Measurements from ENCODE around the gene ABCC2.

DNA sequence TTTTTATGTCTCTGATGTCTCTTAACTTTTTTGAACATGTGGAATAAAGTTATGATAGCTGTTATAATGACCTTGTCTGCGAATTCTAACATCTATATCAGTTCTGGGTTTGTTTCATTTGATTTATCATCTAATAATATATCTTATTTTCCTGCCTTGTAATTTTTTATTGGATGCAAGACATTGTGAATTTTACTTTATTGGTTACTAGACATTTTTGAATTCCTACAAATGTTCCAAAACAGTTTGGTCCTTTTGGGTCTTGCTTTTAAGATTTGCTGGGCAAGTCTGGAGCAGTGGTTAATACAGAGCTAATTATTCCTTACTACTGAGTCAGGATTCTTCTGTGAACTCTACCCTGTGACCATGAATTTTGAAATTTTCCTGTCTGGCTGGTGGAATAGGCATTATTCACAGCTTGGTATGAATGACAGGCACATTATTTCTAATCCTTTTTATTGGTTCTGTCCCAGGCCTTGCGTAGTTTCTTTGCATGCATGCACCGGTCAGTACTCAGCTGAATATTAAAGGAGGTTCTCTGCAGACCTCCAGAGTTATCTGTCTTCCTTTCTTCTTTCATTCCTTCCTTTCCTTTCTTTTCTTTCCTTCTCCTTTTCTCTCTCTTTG, 41.4 kb upstream of the ABCC2 start:
- TF ChIP-seq, protein P1, sequence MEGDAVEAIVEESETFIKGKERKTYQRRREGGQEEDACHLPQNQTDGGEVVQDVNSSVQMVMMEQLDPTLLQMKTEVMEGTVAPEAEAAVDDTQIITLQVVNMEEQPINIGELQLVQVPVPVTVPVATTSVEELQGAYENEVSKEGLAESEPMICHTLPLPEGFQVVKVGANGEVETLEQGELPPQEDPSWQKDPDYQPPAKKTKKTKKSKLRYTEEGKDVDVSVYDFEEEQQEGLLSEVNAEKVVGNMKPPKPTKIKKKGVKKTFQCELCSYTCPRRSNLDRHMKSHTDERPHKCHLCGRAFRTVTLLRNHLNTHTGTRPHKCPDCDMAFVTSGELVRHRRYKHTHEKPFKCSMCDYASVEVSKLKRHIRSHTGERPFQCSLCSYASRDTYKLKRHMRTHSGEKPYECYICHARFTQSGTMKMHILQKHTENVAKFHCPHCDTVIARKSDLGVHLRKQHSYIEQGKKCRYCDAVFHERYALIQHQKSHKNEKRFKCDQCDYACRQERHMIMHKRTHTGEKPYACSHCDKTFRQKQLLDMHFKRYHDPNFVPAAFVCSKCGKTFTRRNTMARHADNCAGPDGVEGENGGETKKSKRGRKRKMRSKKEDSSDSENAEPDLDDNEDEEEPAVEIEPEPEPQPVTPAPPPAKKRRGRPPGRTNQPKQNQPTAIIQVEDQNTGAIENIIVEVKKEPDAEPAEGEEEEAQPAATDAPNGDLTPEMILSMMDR (IDR thresholded peaks at IDR 0.05) = no peak
- TF ChIP-seq ZFX (IDR thresholded peaks at IDR 0.05; ENCODE audit: borderline replicate concordance) = no peak

Measured in 22Rv1 (cell line).